Measurements from ENCODE around the gene UFC1. TPM values are rescaled to one million over a fixed set of nuclear protein-coding genes. Genes with fewer than 3 reads are reported as not detected.

The UFC1 gene
- total RNA-seq, 4 donors from 2014 or later = 30.1 to 96.4 (median 51.5) TPM

GRCh38 chr1:161140755-161141400 lies 12.9 kb upstream of the UFC1 start:
- H3K9me3 ChIP-seq = no peaks in the 10 kb centered on the region
- TF ChIP-seq POLR2AphosphoS5 (IDR thresholded peaks at IDR 0.05) = no peak
- TF ChIP-seq, protein P1, sequence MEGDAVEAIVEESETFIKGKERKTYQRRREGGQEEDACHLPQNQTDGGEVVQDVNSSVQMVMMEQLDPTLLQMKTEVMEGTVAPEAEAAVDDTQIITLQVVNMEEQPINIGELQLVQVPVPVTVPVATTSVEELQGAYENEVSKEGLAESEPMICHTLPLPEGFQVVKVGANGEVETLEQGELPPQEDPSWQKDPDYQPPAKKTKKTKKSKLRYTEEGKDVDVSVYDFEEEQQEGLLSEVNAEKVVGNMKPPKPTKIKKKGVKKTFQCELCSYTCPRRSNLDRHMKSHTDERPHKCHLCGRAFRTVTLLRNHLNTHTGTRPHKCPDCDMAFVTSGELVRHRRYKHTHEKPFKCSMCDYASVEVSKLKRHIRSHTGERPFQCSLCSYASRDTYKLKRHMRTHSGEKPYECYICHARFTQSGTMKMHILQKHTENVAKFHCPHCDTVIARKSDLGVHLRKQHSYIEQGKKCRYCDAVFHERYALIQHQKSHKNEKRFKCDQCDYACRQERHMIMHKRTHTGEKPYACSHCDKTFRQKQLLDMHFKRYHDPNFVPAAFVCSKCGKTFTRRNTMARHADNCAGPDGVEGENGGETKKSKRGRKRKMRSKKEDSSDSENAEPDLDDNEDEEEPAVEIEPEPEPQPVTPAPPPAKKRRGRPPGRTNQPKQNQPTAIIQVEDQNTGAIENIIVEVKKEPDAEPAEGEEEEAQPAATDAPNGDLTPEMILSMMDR (IDR thresholded peaks at IDR 0.05) = no peak
- TF ChIP-seq EP300 (IDR thresholded peaks at IDR 0.05; ENCODE audit: low read depth) = no peak
- 95 to 96% methylated on average over 5 to 29 of the region's 29 CpGs for WGBS, 2 donors (ENCODE audit: low coverage in 1 of 2)
- H3K36me3 ChIP-seq = no peaks in the 10 kb centered on the region
- H3K27me3 ChIP-seq = no peaks in the 10 kb centered on the region
- H3K27ac ChIP-seq = no peak overlapping the region
- in situ Hi-C loops (cut with MboI; ENCODE audit: low pct_ligation_motif_present in 1 of 4, low pct_unique_long_range_greater_than_20kb in 1 of 4, low sequenced_read_pairs in 3 of 4) (no loop called here), intact Hi-C loops (cut with DNase I; ENCODE audit: low total_unique reads) (no loop called here)
- H3K4me1 ChIP-seq = peaks cover 0 to 3% (median 0%) of the 10 kb centered on the region in 4 donors
- no peak for DNase-seq
- no peak overlapping the region for H3K4me3 ChIP-seq

- H3K27me3 ChIP-seq = no peaks in the 10 kb centered on the region
- intact Hi-C loops (cut with DNase I; ENCODE audit: low total_unique reads) = no loop called here
- TF ChIP-seq EP300 (IDR thresholded peaks at IDR 0.05; ENCODE audit: low read depth) = no peak
- no peak for TF ChIP-seq POLR2AphosphoS5 (IDR thresholded peaks at IDR 0.05)
- TF ChIP-seq, protein P1 (IDR thresholded peaks at IDR 0.05) = no peak
- no peak for TF ChIP-seq POLR2A (IDR thresholded peaks at IDR 0.05)
- in situ Hi-C loops (cut with MboI; ENCODE audit: low pct_ligation_motif_present in 1 of 4, low pct_unique_long_range_greater_than_20kb in 1 of 4, low sequenced_read_pairs in 3 of 4) = no loop called here
- H3K27ac ChIP-seq = no peak overlapping the region
- H3K4me3 ChIP-seq = no peak overlapping the region
- no peaks in the 10 kb centered on the region for H3K9me3 ChIP-seq
- DNase-seq = no peak
- no peaks in the 10 kb centered on the region for H3K36me3 ChIP-seq
- 81 to 84% methylated on average over 2 to 3 of the region's 3 CpGs for WGBS, 2 donors (ENCODE audit: low coverage in 1 of 2)
- H3K4me1 ChIP-seq = no peaks in the 10 kb centered on the region
These were observed 7.9 kb upstream of the UFC1 start for GRCh38 chr1:161145832-161146231.

GRCh38 chr1:161153176-161153575 lies 602 bp upstream of the UFC1 start:
- Histone ChIP-seq H3K4me3 (peak overlapping the region; percentile 50 to 85 (median 70)), H3K27ac (peak overlapping the region; percentile 90 to 96 (median 92)), H3K4me1 (peaks cover 0 to 19% (median 7%) of the 10 kb centered on the region in 4 donors), H3K9me3 (no peaks in the 10 kb centered on the region), H3K27me3 (no peaks in the 10 kb centered on the region), H3K36me3 (no peaks in the 10 kb centered on the region)
- in situ Hi-C loops (cut with MboI; ENCODE audit: low pct_ligation_motif_present in 1 of 4, low pct_unique_long_range_greater_than_20kb in 1 of 4, low sequenced_read_pairs in 3 of 4) = no loop called here
- intact Hi-C loops (cut with DNase I; ENCODE audit: low total_unique reads) = no loop called here
- DNase-seq = no peak
- 13 to 27% methylated on average over 9 of the region's 9 CpGs for whole genome bisulfite sequencing, 2 donors (ENCODE audit: low coverage in 1 of 2)
- TF ChIP-seq POLR2AphosphoS5 (IDR thresholded peaks at IDR 0.05) = no peak
- TF ChIP-seq, protein P1 (IDR thresholded peaks at IDR 0.05) = no peak
- TF ChIP-seq POLR2A (IDR thresholded peaks at IDR 0.05) = no peak
- TF ChIP-seq EP300 (IDR thresholded peaks at IDR 0.05; ENCODE audit: low read depth) = no peak

DNA sequence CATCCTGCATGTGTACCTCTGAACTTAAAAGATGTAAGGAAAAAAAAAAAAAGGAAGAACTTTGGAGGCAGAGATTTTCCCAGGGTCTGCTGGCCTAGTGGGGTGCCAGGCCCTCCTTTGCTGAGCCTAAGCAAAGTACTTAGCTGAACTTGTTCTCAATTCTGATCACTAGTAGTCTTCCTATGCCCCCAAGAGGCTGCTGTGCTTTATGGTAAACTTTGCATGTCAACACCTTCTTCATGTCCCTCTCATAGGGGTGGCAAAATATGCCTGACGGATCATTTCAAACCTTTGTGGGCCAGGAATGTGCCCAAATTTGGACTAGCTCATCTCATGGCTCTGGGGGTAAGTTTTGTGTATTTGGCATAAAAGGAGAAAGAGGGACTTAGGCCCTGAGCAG lies 4.1 kb downstream of the UFC1 start:
- no peaks in the 10 kb centered on the region for H3K9me3 ChIP-seq
- no peak for DNase-seq
- TF ChIP-seq EP300 (IDR thresholded peaks at IDR 0.05; ENCODE audit: low read depth) (no peak), POLR2A (IDR thresholded peaks at IDR 0.05) (no peak), POLR2AphosphoS5 (IDR thresholded peaks at IDR 0.05) (no peak)
- TF ChIP-seq, protein P1 (IDR thresholded peaks at IDR 0.05) = no peak
- H3K4me3 ChIP-seq = no peak overlapping the region
- intact Hi-C loops (cut with DNase I; ENCODE audit: low total_unique reads) = no loop called here
- in situ Hi-C loops (cut with MboI; ENCODE audit: low pct_ligation_motif_present in 1 of 4, low pct_unique_long_range_greater_than_20kb in 1 of 4, low sequenced_read_pairs in 3 of 4) = no loop called here
- H3K27me3 ChIP-seq = no peaks in the 10 kb centered on the region
- H3K36me3 ChIP-seq = no peaks in the 10 kb centered on the region
- WGBS, 2 donors (ENCODE audit: low coverage in 1 of 2) = 91% methylated on average over 1 of the region's 1 CpG; no CpG with 5 or more reads in 1 of the 2 donors
- no peak overlapping the region for H3K27ac ChIP-seq
- H3K4me1 ChIP-seq = peaks cover 4 to 42% (median 28%) of the 10 kb centered on the region in 4 donors
